ENCODE measurements around the gene DQX1. TPM values are rescaled to one million over a fixed set of nuclear protein-coding genes. Genes with fewer than 3 reads are reported as not detected.
A peak's percentile ranks its signal among the peaks of the same experiment; 100 is the strongest.
"Not testable (repeated sequence)": the region's sequence is repeated elsewhere in the genome, so short reads cannot be mapped to it uniquely, and the experiment has no call there.

DQX1 gene
- total RNA-seq, 4 donors from 2014 or later, result 3.8 to 13.3 (median 5.7) TPM

DNA sequence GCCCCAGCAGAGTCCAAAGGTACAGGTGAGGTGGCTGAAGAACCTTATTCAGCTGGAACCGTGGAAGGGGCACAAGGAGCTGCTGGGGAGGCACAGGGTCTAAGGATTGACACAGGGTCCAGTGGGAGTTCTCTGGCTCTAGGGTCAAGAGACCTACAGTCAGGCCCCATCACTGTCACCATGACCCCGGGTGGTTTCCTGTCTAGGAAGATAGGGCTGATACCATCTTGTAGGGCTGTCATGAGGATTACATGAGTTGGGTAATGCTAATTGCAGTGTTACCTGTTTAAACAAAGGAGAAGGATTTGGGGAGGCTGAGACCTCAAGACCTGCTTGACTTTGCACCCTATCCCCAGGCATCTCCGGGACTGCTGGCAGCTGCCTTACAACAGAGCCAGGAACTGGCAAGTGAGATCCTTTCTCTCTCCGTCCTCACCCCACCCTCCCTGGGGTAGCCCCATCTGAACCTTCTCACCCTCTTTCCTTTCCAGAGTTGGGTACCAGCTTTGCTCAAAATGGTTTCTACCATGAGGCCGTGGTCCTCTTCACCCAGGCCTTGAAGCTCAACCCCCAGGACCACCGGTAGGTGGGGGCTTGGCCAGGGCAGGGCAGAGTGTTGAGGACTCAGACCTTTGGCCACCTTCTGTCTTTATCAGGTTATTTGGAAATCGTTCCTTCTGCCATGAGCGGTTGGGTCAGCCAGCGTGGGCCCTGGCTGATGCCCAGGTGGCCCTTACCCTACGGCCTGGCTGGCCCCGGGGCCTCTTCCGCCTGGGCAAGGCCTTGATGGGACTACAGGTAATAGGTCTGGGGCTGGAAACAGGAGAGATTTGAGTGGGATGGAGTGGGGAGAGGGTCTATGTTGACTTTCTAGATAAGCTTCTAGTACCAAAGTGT is 34.1 kb downstream of the DQX1 start:
- DNase-seq, result no peak
- 88 to 92% methylated on average over 5 to 8 of the region's 12 CpGs for WGBS, 2 donors
- Histone ChIP-seq H3K27me3 (peaks cover 0 to 5% (median 0%) of the 10 kb centered on the region in 4 donors), H3K4me3 (no peak overlapping the region), H3K27ac (no peak overlapping the region), H3K4me1 (no peaks in the 10 kb centered on the region), H3K9me3 (no peaks in the 10 kb centered on the region), H3K36me3 (peaks cover 20 to 75% (median 21%) of the 10 kb centered on the region in 3 donors)
- intact Hi-C loops (cut with DNase I), result no loop called here
- TF ChIP-seq, protein P1, sequence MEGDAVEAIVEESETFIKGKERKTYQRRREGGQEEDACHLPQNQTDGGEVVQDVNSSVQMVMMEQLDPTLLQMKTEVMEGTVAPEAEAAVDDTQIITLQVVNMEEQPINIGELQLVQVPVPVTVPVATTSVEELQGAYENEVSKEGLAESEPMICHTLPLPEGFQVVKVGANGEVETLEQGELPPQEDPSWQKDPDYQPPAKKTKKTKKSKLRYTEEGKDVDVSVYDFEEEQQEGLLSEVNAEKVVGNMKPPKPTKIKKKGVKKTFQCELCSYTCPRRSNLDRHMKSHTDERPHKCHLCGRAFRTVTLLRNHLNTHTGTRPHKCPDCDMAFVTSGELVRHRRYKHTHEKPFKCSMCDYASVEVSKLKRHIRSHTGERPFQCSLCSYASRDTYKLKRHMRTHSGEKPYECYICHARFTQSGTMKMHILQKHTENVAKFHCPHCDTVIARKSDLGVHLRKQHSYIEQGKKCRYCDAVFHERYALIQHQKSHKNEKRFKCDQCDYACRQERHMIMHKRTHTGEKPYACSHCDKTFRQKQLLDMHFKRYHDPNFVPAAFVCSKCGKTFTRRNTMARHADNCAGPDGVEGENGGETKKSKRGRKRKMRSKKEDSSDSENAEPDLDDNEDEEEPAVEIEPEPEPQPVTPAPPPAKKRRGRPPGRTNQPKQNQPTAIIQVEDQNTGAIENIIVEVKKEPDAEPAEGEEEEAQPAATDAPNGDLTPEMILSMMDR (IDR thresholded peaks at IDR 0.05), result no peak
- TF ChIP-seq POLR2A (IDR thresholded peaks at IDR 0.05), result no peak

DNA sequence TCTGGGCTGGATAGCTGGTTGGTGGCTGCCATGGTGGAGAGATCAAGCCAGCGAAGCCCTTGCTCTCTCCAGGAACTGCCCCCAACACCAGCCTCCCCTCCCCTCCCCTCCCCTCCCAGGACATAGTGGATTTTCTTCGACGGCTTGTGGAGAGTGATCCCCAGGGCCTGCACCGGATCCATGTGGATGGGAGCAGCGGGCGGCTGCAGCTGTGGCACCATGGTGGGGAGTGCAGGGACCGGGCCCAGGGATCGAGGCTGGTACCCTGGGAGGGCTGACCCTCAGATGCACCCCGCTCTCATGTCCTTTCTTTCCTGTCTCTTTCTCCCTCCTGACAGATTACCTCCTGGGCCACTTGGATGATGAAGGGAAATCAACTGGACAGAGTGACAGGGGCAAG is 36.1 kb downstream of the DQX1 start:
- Histone ChIP-seq H3K4me3 (no peak overlapping the region), H3K36me3 (peaks cover 20 to 94% (median 21%) of the 10 kb centered on the region in 3 donors), H3K27me3 (no peaks in the 10 kb centered on the region), H3K9me3 (no peaks in the 10 kb centered on the region), H3K27ac (no peak overlapping the region), H3K4me1 (no peaks in the 10 kb centered on the region)
- intact Hi-C loops (cut with DNase I), result loop anchor here (10.0 kb wide), 1 partner anchor 95 kb away; no protein-coding TSS in a partner anchor
- 93% methylated on average over 4 to 6 of the region's 9 CpGs for WGBS, 2 donors
- no peak for DNase-seq
- TF ChIP-seq POLR2A (IDR thresholded peaks at IDR 0.05), result no peak
- TF ChIP-seq, protein P1 (IDR thresholded peaks at IDR 0.05), result no peak

DNA sequence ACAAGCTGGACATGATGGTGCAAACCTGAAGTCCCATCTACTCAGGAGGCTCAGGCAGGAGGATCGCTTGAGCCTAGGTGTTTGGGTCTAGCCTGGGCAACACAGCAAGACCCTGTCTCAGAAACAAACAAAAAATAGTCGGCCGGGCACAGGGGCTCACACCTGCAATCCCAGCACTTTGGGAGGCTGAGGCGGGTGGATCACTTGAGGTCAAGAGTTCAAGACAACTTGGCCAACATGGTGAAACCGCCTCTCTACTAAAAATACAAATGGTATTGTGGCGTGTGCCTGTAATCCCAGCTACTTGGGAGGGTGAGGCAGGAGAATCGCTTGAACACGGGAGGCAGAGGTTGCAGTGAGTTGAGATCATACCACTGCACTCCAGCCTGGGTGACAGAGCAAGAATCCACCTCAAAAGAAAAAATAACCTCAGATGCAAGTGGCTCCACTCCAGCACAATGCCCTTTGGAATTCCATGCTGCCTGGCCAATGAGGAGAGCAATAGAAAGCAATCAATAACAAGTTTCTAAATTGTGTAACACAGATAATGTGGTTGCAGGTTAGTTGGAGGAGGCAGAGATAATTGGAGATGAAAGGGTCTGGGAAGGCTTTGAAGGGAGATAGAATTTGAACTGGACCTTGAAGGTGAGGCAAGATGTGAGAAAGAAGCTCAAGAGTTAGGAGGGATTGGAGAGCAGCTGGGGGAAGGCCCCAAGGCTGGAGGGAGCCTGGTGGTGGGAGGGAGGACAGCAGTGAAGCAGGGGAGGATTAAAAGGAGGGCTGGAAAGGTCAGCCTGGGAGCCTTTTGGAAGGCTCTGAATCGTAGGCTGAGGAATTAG is 37.2 kb downstream of the DQX1 start:
- no peak overlapping the region for H3K4me3 ChIP-seq
- H3K9me3 ChIP-seq, result no peaks in the 10 kb centered on the region
- 81 to 86% methylated on average over 9 of the region's 9 CpGs for WGBS, 2 donors
- intact Hi-C loops (cut with DNase I), result loop anchor here (10.0 kb wide), 1 partner anchor 96 kb away; no protein-coding TSS in a partner anchor
- peaks cover 20 to 87% (median 21%) of the 10 kb centered on the region in 3 donors for H3K36me3 ChIP-seq
- peaks cover under 1 to 8% (median 2%) of the 10 kb centered on the region in 3 donors for H3K4me1 ChIP-seq
- H3K27me3 ChIP-seq, result no peaks in the 10 kb centered on the region
- H3K27ac ChIP-seq, result no peak overlapping the region
- TF ChIP-seq, protein P1 (IDR thresholded peaks at IDR 0.05), result no peak
- TF ChIP-seq POLR2A (IDR thresholded peaks at IDR 0.05), result no peak
- no peak for DNase-seq

DNA sequence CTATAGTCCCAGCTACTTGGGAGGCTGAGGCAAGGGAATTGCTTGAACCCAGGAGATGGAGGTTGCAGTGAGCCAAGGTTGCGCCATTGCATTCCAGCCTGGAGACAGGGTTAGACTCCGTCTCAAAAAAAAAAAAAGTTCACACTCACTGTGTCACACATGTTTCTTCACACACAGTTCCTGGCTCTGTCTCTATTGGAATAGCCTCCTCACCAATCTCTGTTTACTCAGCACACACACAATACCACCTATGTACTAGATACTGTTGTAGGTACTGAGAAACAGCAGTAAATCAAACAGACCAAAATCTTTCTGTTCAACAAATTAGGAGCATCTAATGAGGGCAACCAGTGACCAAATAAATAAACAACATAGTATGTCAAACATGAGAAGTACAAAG is 39.9 kb downstream of the DQX1 start:
- 96 to 100% methylated on average over 1 to 2 of the region's 2 CpGs for WGBS, 2 donors
- Histone ChIP-seq H3K27ac (no peak overlapping the region), H3K36me3 (peaks cover 9 to 62% (median 9%) of the 10 kb centered on the region in 3 donors), H3K27me3 (no peaks in the 10 kb centered on the region), H3K4me1 (peaks cover 17 to 26% (median 17%) of the 10 kb centered on the region in 3 donors), H3K9me3 (no peaks in the 10 kb centered on the region), H3K4me3 (no peak overlapping the region)
- TF ChIP-seq, protein P1 (IDR thresholded peaks at IDR 0.05), result no peak
- TF ChIP-seq POLR2A (IDR thresholded peaks at IDR 0.05), result no peak
- no peak for DNase-seq
- intact Hi-C loops (cut with DNase I), result loop anchor here (10.0 kb wide), 1 partner anchor 99 kb away; no protein-coding TSS in a partner anchor

DNA sequence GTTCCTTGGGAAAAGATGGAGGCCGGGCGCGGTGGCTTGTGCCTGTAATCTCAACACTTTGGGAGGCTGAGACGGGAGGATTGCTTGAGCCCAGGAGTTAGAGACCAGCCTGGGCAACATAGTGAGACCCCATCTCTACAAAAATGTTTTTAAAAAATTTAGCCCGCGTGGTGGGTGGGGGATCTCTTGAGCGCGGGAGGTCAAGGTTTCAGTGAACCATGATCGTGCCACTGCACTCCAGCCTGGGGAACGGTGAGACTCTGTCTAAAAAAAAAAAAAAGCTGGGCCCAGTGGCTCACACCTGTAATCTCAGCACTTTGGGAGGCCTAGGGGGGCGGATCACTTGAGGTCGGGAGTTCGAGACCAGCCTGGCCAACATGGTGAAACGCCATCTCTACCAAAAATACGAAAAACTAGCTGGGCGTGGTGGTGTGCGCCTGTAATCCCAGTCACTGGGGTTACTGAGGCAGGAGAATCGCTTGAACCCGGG is 42.3 kb downstream of the DQX1 start:
- H3K36me3 ChIP-seq, result peaks cover 0 to 62% (median 0%) of the 10 kb centered on the region in 3 donors
- H3K9me3 ChIP-seq, result not testable (repeated sequence)

More for the DNA sequence above, 42.3 kb downstream of the DQX1 start:
- not testable (repeated sequence) for H3K27me3 ChIP-seq, DNase-seq
- H3K27ac ChIP-seq, result peak overlapping the region in 2 of 4 donors; percentile 88 to 93
- peak overlapping the region; percentile 68 to 96 (median 84) for H3K4me3 ChIP-seq
- WGBS, 2 donors, result 81 to 86% methylated on average over 19 of the region's 19 CpGs
- intact Hi-C loops (cut with DNase I), result loop anchor here (5.0 to 10.0 kb wide), 2 partner anchors 44 to 101 kb away; partner anchors contain the start of genes AUP1, DQX1 and HTRA2
- peaks cover 21 to 48% (median 24%) of the 10 kb centered on the region in 3 donors for H3K4me1 ChIP-seq
